Neuron (in vitro differentiated cells): Measurements from ENCODE around the gene CKAP2L.

Source experiments
- H2AFZ ChIP-seq: one replicate; pipeline ENCODE4 v1.6.1; 2013; ENCODE audit warnings: low read depth, mild to moderate bottlenecking, inconsistent platforms, low read length, moderate library complexity
- H3K27me3 ChIP-seq: one replicate; pipeline ENCODE4 v1.6.1; 2013; ENCODE audit warnings: low read length; ENCODE audit not compliant: insufficient read depth
- H3K36me3 ChIP-seq: one replicate; pipeline ENCODE4 v1.6.1; 2013; ENCODE audit warnings: low read length; ENCODE audit not compliant: insufficient read depth
- H3K4me1 ChIP-seq: one replicate; pipeline ENCODE4 v1.6.1; 2013; ENCODE audit warnings: low read length; ENCODE audit not compliant: insufficient read depth
- H3K4me3 ChIP-seq: 2 replicates; pipeline ENCODE4 v1.5.1; 2013; ENCODE audit warnings: mild to moderate bottlenecking, low read length, moderate library complexity
- H3K9me3 ChIP-seq: one replicate; pipeline ENCODE4 v1.6.1; 2013; ENCODE audit warnings: low read length

Gene CKAP2L

GRCh38 chr2:112787294-112787693 is 22.9 kb upstream of the CKAP2L start:
- Histone ChIP-seq H3K27me3 (no peaks in the 10 kb centered on the region), H2AFZ (no peak overlapping the region), H3K4me1 (peaks cover 7% of the 10 kb centered on the region), H3K9me3 (no peaks in the 10 kb centered on the region), H3K36me3 (no peaks in the 10 kb centered on the region), H3K4me3 (no peak overlapping the region)

- H3K4me3 ChIP-seq = peak within 1 kb of the TSS; percentile 15
- no peaks in the 10 kb centered on the region for H3K36me3 ChIP-seq
- H2AFZ ChIP-seq = peak within 1 kb of the TSS; percentile 37
- H3K9me3 ChIP-seq = no peaks in the 10 kb centered on the region
- no peaks in the 10 kb centered on the region for H3K27me3 ChIP-seq
- peaks cover 7% of the 10 kb centered on the region for H3K4me1 ChIP-seq
Measured at GRCh38 chr2:112784199-112785189, 20.1 kb upstream of the CKAP2L start, which contains the start of gene IL1A. TSS of gene IL1A (minus strand) at chr2:112784493. CDS start at chr2:112783770, 723 bp downstream.

GRCh38 chr2:112783187-112783714 is 18.8 kb upstream of the CKAP2L start:
- Histone ChIP-seq H3K4me1 (peaks cover 7% of the 10 kb centered on the region), H3K9me3 (no peaks in the 10 kb centered on the region), H2AFZ (no peak overlapping the region), H3K4me3 (no peak overlapping the region), H3K36me3 (no peaks in the 10 kb centered on the region), H3K27me3 (no peaks in the 10 kb centered on the region)

- Histone ChIP-seq H3K9me3 (no peaks in the 10 kb centered on the region), H3K36me3 (no peaks in the 10 kb centered on the region), H3K4me1 (peaks cover 12% of the 10 kb centered on the region)
Measured at GRCh38 chr2:112782234-112782799, 17.9 kb upstream of the CKAP2L start.

GRCh38 chr2:112779598-112779997 is 15.2 kb upstream of the CKAP2L start:
- H3K27me3 ChIP-seq = no peaks in the 10 kb centered on the region
- peaks cover 17% of the 10 kb centered on the region for H3K4me1 ChIP-seq
- no peak overlapping the region for H3K4me3 ChIP-seq
- H2AFZ ChIP-seq = no peak overlapping the region
- H3K36me3 ChIP-seq = no peaks in the 10 kb centered on the region
- H3K9me3 ChIP-seq = no peaks in the 10 kb centered on the region

More at GRCh38 chr2:112782234-112782799, 17.9 kb upstream of the CKAP2L start:
- Histone ChIP-seq H2AFZ (no peak overlapping the region), H3K4me3 (no peak overlapping the region), H3K27me3 (no peaks in the 10 kb centered on the region)

GRCh38 chr2:112777036-112777435 is 12.6 kb upstream of the CKAP2L start:
- H3K27me3 ChIP-seq = no peaks in the 10 kb centered on the region
- no peak overlapping the region for H3K4me3 ChIP-seq
- peaks cover 11% of the 10 kb centered on the region for H3K4me1 ChIP-seq
- H3K9me3 ChIP-seq = no peaks in the 10 kb centered on the region
- H2AFZ ChIP-seq = no peak overlapping the region
- no peaks in the 10 kb centered on the region for H3K36me3 ChIP-seq

- Histone ChIP-seq H3K9me3 (no peaks in the 10 kb centered on the region), H3K36me3 (no peaks in the 10 kb centered on the region), H2AFZ (no peak overlapping the region), H3K4me1 (peaks cover 11% of the 10 kb centered on the region), H3K27me3 (no peaks in the 10 kb centered on the region), H3K4me3 (no peak overlapping the region)
Measured at GRCh38 chr2:112776113-112776512, 11.7 kb upstream of the CKAP2L start.

GRCh38 chr2:112774536-112775285 is 10.3 kb upstream of the CKAP2L start:
- H2AFZ ChIP-seq = no peak overlapping the region
- H3K27me3 ChIP-seq = no peaks in the 10 kb centered on the region
- no peaks in the 10 kb centered on the region for H3K36me3 ChIP-seq
- peaks cover 11% of the 10 kb centered on the region for H3K4me1 ChIP-seq
- H3K4me3 ChIP-seq = no peak overlapping the region
- H3K9me3 ChIP-seq = no peaks in the 10 kb centered on the region

GRCh38 chr2:112773556-112773955 is 9.1 kb upstream of the CKAP2L start:
- Histone ChIP-seq H3K27me3 (no peaks in the 10 kb centered on the region), H3K4me3 (no peak overlapping the region), H3K4me1 (peaks cover 11% of the 10 kb centered on the region), H3K9me3 (no peaks in the 10 kb centered on the region), H2AFZ (no peak overlapping the region), H3K36me3 (no peaks in the 10 kb centered on the region)

- no peak overlapping the region for H2AFZ ChIP-seq
- H3K27me3 ChIP-seq = no peaks in the 10 kb centered on the region
- H3K4me1 ChIP-seq = peaks cover 11% of the 10 kb centered on the region
- no peak overlapping the region for H3K4me3 ChIP-seq
- H3K36me3 ChIP-seq = no peaks in the 10 kb centered on the region
- no peaks in the 10 kb centered on the region for H3K9me3 ChIP-seq
Measured at GRCh38 chr2:112772911-112773475, 8.6 kb upstream of the CKAP2L start.

- H2AFZ ChIP-seq = no peak overlapping the region
- H3K4me1 ChIP-seq = peaks cover 6% of the 10 kb centered on the region
- no peaks in the 10 kb centered on the region for H3K36me3 ChIP-seq
- no peaks in the 10 kb centered on the region for H3K27me3 ChIP-seq
- H3K9me3 ChIP-seq = no peaks in the 10 kb centered on the region
- no peak overlapping the region for H3K4me3 ChIP-seq
Measured at GRCh38 chr2:112772322-112772721, 7.9 kb upstream of the CKAP2L start.

GRCh38 chr2:112768432-112768831 is 4.0 kb upstream of the CKAP2L start:
- Histone ChIP-seq H3K4me3 (no peak overlapping the region), H3K36me3 (no peaks in the 10 kb centered on the region), H3K27me3 (no peaks in the 10 kb centered on the region), H2AFZ (no peak overlapping the region), H3K9me3 (no peaks in the 10 kb centered on the region), H3K4me1 (peaks cover 9% of the 10 kb centered on the region)
